ENCODE data around the gene SPEG.

Gene SPEG

GRCh38 chr2:219484343-219485200 lies 49.9 kb downstream of the SPEG start:
- no peak for TF ChIP-seq CTCF (IDR thresholded peaks at IDR 0.05; ENCODE audit: extremely low read depth, missing control alignments)
- DNase-seq (ENCODE audit: low spot score): no peak

DNA sequence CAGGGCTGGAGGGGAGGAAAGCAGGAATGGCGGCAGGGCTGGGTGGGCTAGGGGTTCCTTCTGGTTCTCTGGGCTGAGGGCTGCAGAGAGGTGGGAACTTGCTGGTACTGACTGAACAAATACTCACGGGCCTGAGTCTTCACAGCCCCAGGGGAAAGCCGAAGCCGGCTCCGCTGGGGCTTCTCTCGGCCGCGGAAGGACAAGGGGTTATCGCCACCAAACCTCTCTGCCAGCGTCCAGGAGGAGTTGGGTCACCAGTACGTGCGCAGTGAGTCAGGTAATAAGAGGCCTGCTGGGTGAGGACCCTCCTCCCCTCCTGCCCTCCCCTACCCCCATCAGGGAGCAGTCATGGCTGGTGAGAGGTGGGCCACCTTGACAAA lies 50.5 kb downstream of the SPEG start:
- TF ChIP-seq CTCF (IDR thresholded peaks at IDR 0.05; ENCODE audit: extremely low read depth, missing control alignments): no peak
- no peak for DNase-seq (ENCODE audit: low spot score)

DNA sequence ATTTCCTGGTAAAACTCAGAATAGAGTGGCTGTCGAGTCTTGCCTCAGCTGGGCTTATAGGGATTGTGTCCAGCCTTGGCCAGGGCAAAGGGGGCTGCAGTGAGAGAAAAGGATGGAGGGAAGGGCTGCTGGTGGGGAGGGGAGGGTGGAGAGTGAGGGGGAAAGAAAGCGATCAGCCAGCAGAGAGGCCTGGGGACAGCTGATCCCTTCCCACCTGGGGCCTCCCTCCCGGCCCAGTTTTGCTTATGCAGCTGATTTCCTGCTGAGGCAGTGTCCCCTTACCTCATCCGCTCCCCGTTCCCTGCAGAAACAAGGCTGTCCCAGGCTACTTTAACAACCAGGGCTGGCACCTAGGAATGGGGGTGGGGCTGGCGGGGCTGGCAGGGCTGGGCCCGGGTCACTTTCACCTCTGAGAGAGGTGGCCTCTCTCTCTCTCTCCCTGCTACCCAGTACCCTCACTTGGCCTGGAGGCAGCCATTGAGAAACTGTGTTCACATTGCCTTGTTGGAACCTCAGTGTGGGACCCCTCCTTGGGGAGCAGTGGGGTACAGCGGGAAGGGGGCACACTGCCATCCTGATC lies 51.8 kb downstream of the SPEG start:
- no peak for DNase-seq (ENCODE audit: low spot score)
- no peak for TF ChIP-seq CTCF (IDR thresholded peaks at IDR 0.05; ENCODE audit: extremely low read depth, missing control alignments)

GRCh38 chr2:219488149-219488843 lies 53.7 kb downstream of the SPEG start:
- TF ChIP-seq CTCF (IDR thresholded peaks at IDR 0.05; ENCODE audit: extremely low read depth, missing control alignments): no peak
- DNase-seq (ENCODE audit: low spot score): no peak

DNA sequence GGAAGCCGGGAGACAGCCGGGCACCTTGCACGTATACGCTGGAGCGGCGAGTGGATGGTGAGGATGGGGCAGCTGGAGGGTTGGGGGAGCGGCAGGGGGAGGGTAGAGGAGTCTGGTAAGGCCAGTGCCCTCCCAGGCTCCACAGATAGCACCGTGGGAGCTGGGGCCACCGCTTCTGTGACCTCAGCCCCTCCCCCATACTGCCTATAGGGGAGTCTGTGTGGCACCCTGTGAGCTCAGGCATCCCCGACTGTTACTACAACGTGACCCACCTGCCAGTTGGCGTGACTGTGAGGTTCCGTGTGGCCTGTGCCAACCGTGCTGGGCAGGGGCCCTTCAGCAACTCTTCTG lies 54.2 kb downstream of the SPEG start:
- DNase-seq (ENCODE audit: low spot score): no peak
- no peak for TF ChIP-seq CTCF (IDR thresholded peaks at IDR 0.05; ENCODE audit: extremely low read depth, missing control alignments)

DNA sequence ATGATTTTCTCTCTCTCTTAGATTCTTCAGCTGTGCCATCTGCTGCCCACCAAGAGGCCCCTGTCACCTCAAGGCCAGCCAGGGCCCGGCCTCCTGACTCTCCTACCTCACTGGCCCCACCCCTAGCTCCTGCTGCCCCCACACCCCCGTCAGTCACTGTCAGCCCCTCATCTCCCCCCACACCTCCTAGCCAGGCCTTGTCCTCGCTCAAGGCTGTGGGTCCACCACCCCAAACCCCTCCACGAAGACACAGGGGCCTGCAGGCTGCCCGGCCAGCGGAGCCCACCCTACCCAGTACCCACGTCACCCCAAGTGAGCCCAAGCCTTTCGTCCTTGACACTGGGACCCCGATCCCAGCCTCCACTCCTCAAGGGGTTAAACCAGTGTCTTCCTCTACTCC lies 54.7 kb downstream of the SPEG start:
- no peak for TF ChIP-seq CTCF (IDR thresholded peaks at IDR 0.05; ENCODE audit: extremely low read depth, missing control alignments)
- DNase-seq (ENCODE audit: low spot score): no peak

DNA sequence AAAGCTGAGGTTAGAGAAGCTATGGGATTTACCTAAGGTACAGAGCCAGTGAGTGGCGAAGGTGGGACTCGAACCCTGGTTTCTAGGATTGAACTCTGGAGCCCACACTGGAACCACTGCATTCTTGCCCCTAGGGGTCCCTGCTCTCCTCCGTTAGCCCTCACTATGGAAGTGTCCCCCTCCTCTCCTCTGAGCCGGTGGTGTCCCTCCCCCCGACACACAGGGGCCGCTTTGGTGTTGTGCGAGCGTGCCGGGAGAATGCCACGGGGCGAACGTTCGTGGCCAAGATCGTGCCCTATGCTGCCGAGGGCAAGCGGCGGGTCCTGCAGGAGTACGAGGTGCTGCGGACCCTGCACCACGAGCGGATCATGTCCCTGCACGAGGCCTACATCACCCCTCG lies 55.5 kb downstream of the SPEG start:
- no peak for TF ChIP-seq CTCF (IDR thresholded peaks at IDR 0.05; ENCODE audit: extremely low read depth, missing control alignments)
- DNase-seq (ENCODE audit: low spot score): no peak

Measured in GM20000 (cell line).